Femur (tissue), 1 donor: Measurements from ENCODE around the gene SEMA3B.

Experiments
- DNase-seq: peaks from one replicate; pipeline ENCODE4 v3.0.0-alpha.2; 2017

Gene SEMA3B

GRCh38 chr3:50319181-50319893, 50.4 kb downstream of the SEMA3B start:
- peak; percentile 17 for DNase-seq

GRCh38 chr3:50319894-50320625, 51.1 kb downstream of the SEMA3B start:
- no peak for DNase-seq

GRCh38 chr3:50320853-50321335, 51.9 kb downstream of the SEMA3B start:
- DNase-seq = peak; percentile 87

GRCh38 chr3:50321336-50322114, 52.6 kb downstream of the SEMA3B start:
- DNase-seq = peak; percentile 93

GRCh38 chr3:50322115-50322385, 53.1 kb downstream of the SEMA3B start:
- DNase-seq = no peak

GRCh38 chr3:50322386-50323091, 53.6 kb downstream of the SEMA3B start, which contains the start of gene HYAL2:
Gene HYAL2, minus strand, starts transcription at chr3:50322745. Its CDS starts 2,256 bp downstream, at chr3:50320489.
- peak; percentile 57 for DNase-seq

- no peak for DNase-seq
These were observed 54.2 kb downstream of the SEMA3B start for GRCh38 chr3:50323092-50323600.

- peak; percentile 35 for DNase-seq
These were observed 54.8 kb downstream of the SEMA3B start for GRCh38 chr3:50323614-50324199.

- peak; percentile 79 for DNase-seq
These were observed 55.6 kb downstream of the SEMA3B start for GRCh38 chr3:50324351-50325112.

- peak; percentile 19 for DNase-seq
These were observed 56.1 kb downstream of the SEMA3B start for GRCh38 chr3:50325113-50325480.

GRCh38 chr3:50325497-50326181, 56.7 kb downstream of the SEMA3B start:
- DNase-seq = no peak

- DNase-seq = no peak
These were observed 57.2 kb downstream of the SEMA3B start for GRCh38 chr3:50326182-50326541.

- peak; percentile 27 for DNase-seq
These were observed 58.2 kb downstream of the SEMA3B start for GRCh38 chr3:50327129-50327528.
